Stimulated activated CD8-positive, alpha-beta memory T cell treated with anti-CD3 and anti-CD28 coated beads, Interleukin-7, amount 100 ng/mL, for 48 hours (primary cell): ENCODE results near the gene ZNF398.
"Not testable (repeated sequence)": the region's sequence is repeated elsewhere in the genome, so short reads cannot be mapped to it uniquely, and the experiment has no call there.

ENCODE experiments used
- DNase-seq, 2 donors: peaks; one replicate each; pipeline ENCODE4 v3.0.0-alpha.2; 2020; ENCODE audit warnings: low read depth in 1 of 2; ENCODE audit errors: extremely low read depth in 1 of 2

The ZNF398 gene

GRCh38 chr7:149147072-149147751 lies at the start of gene ZNF398:
Gene ZNF398 (plus strand): TSS chr7:149147453. CDS start chr7:149147743, 290 bp downstream.
- peak; percentile 58 to 67 for DNase-seq

- DNase-seq = no peak
Measured at GRCh38 chr7:149099058-149099457, 48.2 kb upstream of the ZNF398 start.

- no peak for DNase-seq
Measured at GRCh38 chr7:149100821-149101220, 46.4 kb upstream of the ZNF398 start.

- no peak for DNase-seq
Measured at GRCh38 chr7:149102666-149103065, 44.6 kb upstream of the ZNF398 start.

GRCh38 chr7:149103424-149103823 lies 43.8 kb upstream of the ZNF398 start:
- DNase-seq = no peak

GRCh38 chr7:149104214-149104613 lies 43.0 kb upstream of the ZNF398 start:
- DNase-seq = no peak

GRCh38 chr7:149104749-149105148 lies 42.5 kb upstream of the ZNF398 start:
- DNase-seq = no peak

GRCh38 chr7:149109969-149110368 lies 37.3 kb upstream of the ZNF398 start:
- DNase-seq = no peak

GRCh38 chr7:149125189-149125862 lies 21.9 kb upstream of the ZNF398 start:
- no peak for DNase-seq

- peak; percentile 90 to 93 for DNase-seq
Measured at GRCh38 chr7:149125863-149126661, 21.2 kb upstream of the ZNF398 start, which contains the start of gene ZNF425. Gene ZNF425 (minus strand): TSS chr7:149126324. CDS start chr7:149126213, 111 bp downstream.

- peak; percentile 55 to 61 for DNase-seq
Measured at GRCh38 chr7:149126662-149127266, 20.5 kb upstream of the ZNF398 start.

GRCh38 chr7:149130572-149131198 lies 16.6 kb upstream of the ZNF398 start:
- DNase-seq = no peak

GRCh38 chr7:149133028-149133710 lies 14.1 kb upstream of the ZNF398 start:
- no peak for DNase-seq

GRCh38 chr7:149136118-149136517 lies 11.1 kb upstream of the ZNF398 start:
- no peak for DNase-seq

- DNase-seq = no peak
Measured at GRCh38 chr7:149140831-149141230, 6.4 kb upstream of the ZNF398 start.

GRCh38 chr7:149141893-149142292 lies 5.4 kb upstream of the ZNF398 start:
- DNase-seq = no peak

GRCh38 chr7:149144436-149144922 lies 2.8 kb upstream of the ZNF398 start:
- not testable (repeated sequence) for DNase-seq

- no peak for DNase-seq
Measured at GRCh38 chr7:149145031-149145845, 2.0 kb upstream of the ZNF398 start.
